PFSK-1 (cell line): ENCODE results near the gene AK8.

Source experiments
- POLR2AphosphoS5 ChIP-seq: IDR thresholded peaks from 2 replicates; pipeline ENCODE4 v1.6.1; 2012; ENCODE audit warnings: low read depth, mild to moderate bottlenecking, control low read depth, low read length, moderate library complexity
- SIN3A ChIP-seq: IDR thresholded peaks from 2 replicates; pipeline ENCODE4 v1.6.1; 2012; ENCODE audit warnings: mild to moderate bottlenecking, low read length, moderate library complexity, borderline replicate concordance; ENCODE audit not compliant: insufficient read depth
- TAF1 ChIP-seq: IDR thresholded peaks from 2 replicates; pipeline ENCODE4 v1.6.1; 2012; ENCODE audit warnings: low read length, control low read depth, borderline replicate concordance; ENCODE audit not compliant: insufficient read depth
- TF ChIP-seq, protein P1 (sequence below), 2 experiments: IDR thresholded peaks; 2 replicates each; pipeline versions ENCODE4 v1.6.1 to v1.8.0; 2011 to 2012; ENCODE audit warnings: low read depth in 2 of 2, low read length in 2 of 2, control low read depth in 1 of 2, inconsistent platforms in 1 of 2, mild to moderate bottlenecking in 1 of 2, moderate library complexity in 1 of 2; ENCODE audit not compliant: insufficient read depth in 1 of 2

GRCh38 chr9:132740526-132741309 is 137.4 kb downstream of the AK8 start:
- no peak for TF ChIP-seq POLR2AphosphoS5
- TF ChIP-seq SIN3A, result no peak
- TF ChIP-seq, protein P1, sequence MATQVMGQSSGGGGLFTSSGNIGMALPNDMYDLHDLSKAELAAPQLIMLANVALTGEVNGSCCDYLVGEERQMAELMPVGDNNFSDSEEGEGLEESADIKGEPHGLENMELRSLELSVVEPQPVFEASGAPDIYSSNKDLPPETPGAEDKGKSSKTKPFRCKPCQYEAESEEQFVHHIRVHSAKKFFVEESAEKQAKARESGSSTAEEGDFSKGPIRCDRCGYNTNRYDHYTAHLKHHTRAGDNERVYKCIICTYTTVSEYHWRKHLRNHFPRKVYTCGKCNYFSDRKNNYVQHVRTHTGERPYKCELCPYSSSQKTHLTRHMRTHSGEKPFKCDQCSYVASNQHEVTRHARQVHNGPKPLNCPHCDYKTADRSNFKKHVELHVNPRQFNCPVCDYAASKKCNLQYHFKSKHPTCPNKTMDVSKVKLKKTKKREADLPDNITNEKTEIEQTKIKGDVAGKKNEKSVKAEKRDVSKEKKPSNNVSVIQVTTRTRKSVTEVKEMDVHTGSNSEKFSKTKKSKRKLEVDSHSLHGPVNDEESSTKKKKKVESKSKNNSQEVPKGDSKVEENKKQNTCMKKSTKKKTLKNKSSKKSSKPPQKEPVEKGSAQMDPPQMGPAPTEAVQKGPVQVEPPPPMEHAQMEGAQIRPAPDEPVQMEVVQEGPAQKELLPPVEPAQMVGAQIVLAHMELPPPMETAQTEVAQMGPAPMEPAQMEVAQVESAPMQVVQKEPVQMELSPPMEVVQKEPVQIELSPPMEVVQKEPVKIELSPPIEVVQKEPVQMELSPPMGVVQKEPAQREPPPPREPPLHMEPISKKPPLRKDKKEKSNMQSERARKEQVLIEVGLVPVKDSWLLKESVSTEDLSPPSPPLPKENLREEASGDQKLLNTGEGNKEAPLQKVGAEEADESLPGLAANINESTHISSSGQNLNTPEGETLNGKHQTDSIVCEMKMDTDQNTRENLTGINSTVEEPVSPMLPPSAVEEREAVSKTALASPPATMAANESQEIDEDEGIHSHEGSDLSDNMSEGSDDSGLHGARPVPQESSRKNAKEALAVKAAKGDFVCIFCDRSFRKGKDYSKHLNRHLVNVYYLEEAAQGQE (IDR thresholded peaks at IDR 0.05; ENCODE audit: insufficient read depth in 1 of 2, low read depth in 2 of 2, low read length in 2 of 2), result no peak
- no peak for TF ChIP-seq TAF1
